HepG2 (cell line): ENCODE data around the gene NCOA4. TPM values are rescaled to one million over a fixed set of nuclear protein-coding genes. Genes with fewer than 3 reads are reported as not detected.
"Not testable (repeated sequence)": the region's sequence is repeated elsewhere in the genome, so short reads cannot be mapped to it uniquely, and the experiment has no call there.

ENCODE experiments used
- ELF1 ChIP-seq: sonication (generic); formaldehyde crosslinking; IDR thresholded peaks from 2 replicates; pipeline ENCODE4 v1.4.0; 2020; ENCODE audit warnings: missing genetic modification reagents
- GABPA ChIP-seq, 2 experiments: IDR thresholded peaks; 2 replicates each; pipeline ENCODE4 v1.6.1; 2011 to 2016; ENCODE audit warnings: low read depth in 2 of 2, low read length in 1 of 2, missing biosample characterization in 1 of 2, missing genetic modification characterization in 1 of 2
- GATAD2A ChIP-seq: IDR thresholded peaks from 2 replicates; pipeline ENCODE4 v1.6.1; 2016
- GFI1 ChIP-seq: sonication (generic); formaldehyde crosslinking; IDR thresholded peaks from 2 replicates; pipeline ENCODE4 v1.5.0; 2020; ENCODE audit warnings: missing genetic modification reagents, mild to moderate bottlenecking, borderline replicate concordance
- HOXA9 ChIP-seq: sonication (generic); formaldehyde crosslinking; IDR thresholded peaks from 2 replicates; pipeline ENCODE4 v1.8.1; 2022; ENCODE audit warnings: missing genetic modification reagents, mild to moderate bottlenecking, moderate library complexity, borderline replicate concordance
- KAT8 ChIP-seq: IDR thresholded peaks from 2 replicates; pipeline ENCODE4 v1.6.1; 2016; ENCODE audit warnings: missing genetic modification reagents, missing compliant biosample characterization
- MXD4 ChIP-seq: IDR thresholded peaks from 2 replicates; pipeline ENCODE4 v1.6.1; 2016; ENCODE audit warnings: mild to moderate bottlenecking, missing biosample characterization, missing genetic modification reagents
- RXRB ChIP-seq: IDR thresholded peaks from 2 replicates; pipeline ENCODE4 v1.6.1; 2016; ENCODE audit warnings: borderline replicate concordance, missing genetic modification reagents, missing compliant biosample characterization
- SMAD1 ChIP-seq: sonication (generic); formaldehyde crosslinking; IDR thresholded peaks from 2 replicates; pipeline ENCODE4 v1.4.0; 2020; ENCODE audit warnings: missing genetic modification reagents, low read depth, mild to moderate bottlenecking, borderline replicate concordance
- SP4 ChIP-seq: sonication (generic); formaldehyde crosslinking; IDR thresholded peaks from 2 replicates; pipeline ENCODE4 v1.8.1; 2023; ENCODE audit warnings: mild to moderate bottlenecking, missing genetic modification reagents
- ZNF441 ChIP-seq: sonication (generic); formaldehyde crosslinking; IDR thresholded peaks from 2 replicates; pipeline ENCODE4 v1.7.0; 2021; ENCODE audit warnings: missing genetic modification reagents, borderline replicate concordance
- ZNF543 ChIP-seq: sonication (generic); formaldehyde crosslinking; IDR thresholded peaks from 2 replicates; pipeline ENCODE4 v1.4.0; 2020; ENCODE audit warnings: mild to moderate bottlenecking, missing genetic modification reagents
- ZNF607 ChIP-seq: sonication (generic); formaldehyde crosslinking; IDR thresholded peaks from 2 replicates; pipeline ENCODE4 v1.5.1; 2020; ENCODE audit warnings: missing genetic modification reagents, mild to moderate bottlenecking, borderline replicate concordance
- ZNF616 ChIP-seq: sonication (generic); formaldehyde crosslinking; IDR thresholded peaks from 2 replicates; pipeline ENCODE4 v1.5.0; 2020; ENCODE audit warnings: low read depth, mild to moderate bottlenecking, missing genetic modification reagents
- polyA plus RNA-seq, 8 experiments: library from polyadenylated mRNA; depleted of rRNA in 3 of 8; stranded (reverse) in 7 of 8; unstranded in 1 of 8; fragments of >200 nt; fragmentation: Illumina TruSeq in 4 of 8; extraction: Trizol in 4 of 8; gene quantifications; 2 replicates each; pipeline versions ENCODE4 v1.2.1 to v1.2.3, GENCODE V29; 2011 to 2016; ENCODE audit warnings: low read depth in 4 of 8, missing spikeins in 1 of 8, mixed read lengths in 1 of 8; ENCODE audit not compliant: insufficient read depth in 1 of 8
- total RNA-seq, 5 experiments: library from RNA; depleted of rRNA; stranded (reverse); fragments of >200 nt; fragmentation: Illumina TruSeq; extraction: Trizol; gene quantifications; 2 replicates each; pipeline ENCODE4 v1.2.3, GENCODE V29; 2016; ENCODE audit warnings: low read depth in 1 of 5
- TF ChIP-seq, protein P1 (sequence below): sonication (generic); formaldehyde crosslinking; IDR thresholded peaks from 2 replicates; pipeline ENCODE4 v1.4.0; 2020; ENCODE audit warnings: missing genetic modification reagents, borderline replicate concordance
- TF ChIP-seq, protein P2 (sequence below): sonication (generic); formaldehyde crosslinking; IDR thresholded peaks from 2 replicates; pipeline ENCODE4 v1.4.0; 2020; ENCODE audit warnings: missing genetic modification reagents
- TF ChIP-seq, protein P3 (sequence below): IDR thresholded peaks from 2 replicates; pipeline ENCODE4 v1.6.1; 2016; ENCODE audit warnings: missing compliant biosample characterization, missing genetic modification reagents, borderline replicate concordance
- TF ChIP-seq, protein P4 (sequence below), 2 experiments: sonication (generic) in 1 of 2; formaldehyde crosslinking in 1 of 2; IDR thresholded peaks; 2 replicates each; pipeline versions ENCODE4 v1.4.0 to v1.6.1; 2016 to 2020; ENCODE audit warnings: borderline replicate concordance in 1 of 2, low read depth in 1 of 2, mild to moderate bottlenecking in 1 of 2, missing genetic modification reagents in 1 of 2

The NCOA4 gene
- total and polyA plus RNA-seq, 2 of the 13 experiments (the other 11 are each of a cell fraction or from before 2014, with no cell fraction given) = 306 to 400 TPM

DNA sequence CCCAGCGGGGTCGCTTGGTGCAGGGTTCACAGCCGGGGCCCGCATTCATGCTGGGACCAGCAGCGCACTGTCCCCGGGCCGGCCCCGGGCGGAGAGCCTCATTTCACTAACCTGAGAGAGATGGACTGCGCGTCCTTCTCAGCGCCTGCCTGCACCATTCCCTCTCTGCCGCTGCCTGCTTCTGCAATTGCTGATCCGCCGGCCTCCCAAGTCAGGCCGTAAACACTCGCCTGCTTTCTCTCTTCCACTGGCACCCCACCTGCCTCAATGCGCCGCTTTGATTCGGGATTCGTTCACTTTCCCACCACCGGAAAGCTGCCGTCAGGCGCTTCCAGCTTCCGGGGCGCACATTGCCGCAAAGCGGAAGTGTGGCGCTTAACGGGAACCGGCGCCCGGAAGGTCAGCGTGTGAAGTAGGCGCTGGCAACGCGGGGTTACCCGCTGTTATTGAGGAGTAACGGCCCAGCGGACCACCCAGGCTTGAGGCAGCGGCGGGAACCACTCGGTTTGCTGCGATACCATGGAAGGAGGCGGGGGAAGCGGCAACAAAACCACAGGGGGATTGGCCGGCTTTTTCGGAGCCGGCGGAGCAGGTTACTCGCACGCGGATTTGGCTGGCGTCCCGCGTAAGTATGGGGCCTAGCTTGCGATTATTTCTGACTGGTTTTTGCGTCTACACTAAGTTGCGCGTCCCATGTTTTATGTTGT is 58.2 kb downstream of the NCOA4 start, which contains the start of gene TIMM23 (continued):
- TF ChIP-seq MXD4 (CRISPR knock-in tag) (peak; percentile 74; the same call in 1 of the 2 replicates), GATAD2A (CRISPR knock-in tag) (0 out of 2 replicates have a peak, but pooled peaks have one; percentile 35), SMAD1 (CRISPR knock-in tag) (0 out of 2 replicates have a peak, but pooled peaks have one; percentile 43), GFI1 (CRISPR knock-in tag) (peak; percentile 63; the same call in 1 of the 2 replicates), SP4 (peak; percentile 47; the same call in 1 of the 2 replicates), ZNF441 (peak; percentile 29; the same call in 1 of the 2 replicates), ZNF607 (CRISPR knock-in tag) (peak; percentile 28; the same call in 1 of the 2 replicates), ZNF616 (CRISPR knock-in tag) (0 out of 2 replicates have a peak, but pooled peaks have one; percentile 41), ELF1 (CRISPR knock-in tag) (peak; percentile 92), GABPA (IDR thresholded peaks at IDR 0.05; ENCODE audit: low read depth, low read length) (peak; percentile 75), GABPA (CRISPR knock-in tag; IDR thresholded peaks at IDR 0.05; ENCODE audit: low read depth) (peak; percentile 95), ZNF543 (peak; percentile 41; the same call in 1 of the 2 replicates), HOXA9 (CRISPR knock-in tag) (0 out of 2 replicates have a peak, but pooled peaks have one; percentile 49), RXRB (CRISPR knock-in tag) (peak; percentile 47; the same call in 1 of the 2 replicates), KAT8 (CRISPR knock-in tag) (peak; percentile 97)
- TF ChIP-seq, protein P1, sequence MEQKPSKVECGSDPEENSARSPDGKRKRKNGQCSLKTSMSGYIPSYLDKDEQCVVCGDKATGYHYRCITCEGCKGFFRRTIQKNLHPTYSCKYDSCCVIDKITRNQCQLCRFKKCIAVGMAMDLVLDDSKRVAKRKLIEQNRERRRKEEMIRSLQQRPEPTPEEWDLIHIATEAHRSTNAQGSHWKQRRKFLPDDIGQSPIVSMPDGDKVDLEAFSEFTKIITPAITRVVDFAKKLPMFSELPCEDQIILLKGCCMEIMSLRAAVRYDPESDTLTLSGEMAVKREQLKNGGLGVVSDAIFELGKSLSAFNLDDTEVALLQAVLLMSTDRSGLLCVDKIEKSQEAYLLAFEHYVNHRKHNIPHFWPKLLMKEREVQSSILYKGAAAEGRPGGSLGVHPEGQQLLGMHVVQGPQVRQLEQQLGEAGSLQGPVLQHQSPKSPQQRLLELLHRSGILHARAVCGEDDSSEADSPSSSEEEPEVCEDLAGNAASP = peak; percentile 62
- TF ChIP-seq, protein P2, sequence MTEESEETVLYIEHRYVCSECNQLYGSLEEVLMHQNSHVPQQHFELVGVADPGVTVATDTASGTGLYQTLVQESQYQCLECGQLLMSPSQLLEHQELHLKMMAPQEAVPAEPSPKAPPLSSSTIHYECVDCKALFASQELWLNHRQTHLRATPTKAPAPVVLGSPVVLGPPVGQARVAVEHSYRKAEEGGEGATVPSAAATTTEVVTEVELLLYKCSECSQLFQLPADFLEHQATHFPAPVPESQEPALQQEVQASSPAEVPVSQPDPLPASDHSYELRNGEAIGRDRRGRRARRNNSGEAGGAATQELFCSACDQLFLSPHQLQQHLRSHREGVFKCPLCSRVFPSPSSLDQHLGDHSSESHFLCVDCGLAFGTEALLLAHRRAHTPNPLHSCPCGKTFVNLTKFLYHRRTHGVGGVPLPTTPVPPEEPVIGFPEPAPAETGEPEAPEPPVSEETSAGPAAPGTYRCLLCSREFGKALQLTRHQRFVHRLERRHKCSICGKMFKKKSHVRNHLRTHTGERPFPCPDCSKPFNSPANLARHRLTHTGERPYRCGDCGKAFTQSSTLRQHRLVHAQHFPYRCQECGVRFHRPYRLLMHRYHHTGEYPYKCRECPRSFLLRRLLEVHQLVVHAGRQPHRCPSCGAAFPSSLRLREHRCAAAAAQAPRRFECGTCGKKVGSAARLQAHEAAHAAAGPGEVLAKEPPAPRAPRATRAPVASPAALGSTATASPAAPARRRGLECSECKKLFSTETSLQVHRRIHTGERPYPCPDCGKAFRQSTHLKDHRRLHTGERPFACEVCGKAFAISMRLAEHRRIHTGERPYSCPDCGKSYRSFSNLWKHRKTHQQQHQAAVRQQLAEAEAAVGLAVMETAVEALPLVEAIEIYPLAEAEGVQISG (CRISPR knock-in tag) = peak; percentile 92
- TF ChIP-seq, protein P3, sequence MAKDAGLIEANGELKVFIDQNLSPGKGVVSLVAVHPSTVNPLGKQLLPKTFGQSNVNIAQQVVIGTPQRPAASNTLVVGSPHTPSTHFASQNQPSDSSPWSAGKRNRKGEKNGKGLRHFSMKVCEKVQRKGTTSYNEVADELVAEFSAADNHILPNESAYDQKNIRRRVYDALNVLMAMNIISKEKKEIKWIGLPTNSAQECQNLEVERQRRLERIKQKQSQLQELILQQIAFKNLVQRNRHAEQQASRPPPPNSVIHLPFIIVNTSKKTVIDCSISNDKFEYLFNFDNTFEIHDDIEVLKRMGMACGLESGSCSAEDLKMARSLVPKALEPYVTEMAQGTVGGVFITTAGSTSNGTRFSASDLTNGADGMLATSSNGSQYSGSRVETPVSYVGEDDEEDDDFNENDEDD (CRISPR knock-in tag) = peak; percentile 95
- TF ChIP-seq, protein P4, sequence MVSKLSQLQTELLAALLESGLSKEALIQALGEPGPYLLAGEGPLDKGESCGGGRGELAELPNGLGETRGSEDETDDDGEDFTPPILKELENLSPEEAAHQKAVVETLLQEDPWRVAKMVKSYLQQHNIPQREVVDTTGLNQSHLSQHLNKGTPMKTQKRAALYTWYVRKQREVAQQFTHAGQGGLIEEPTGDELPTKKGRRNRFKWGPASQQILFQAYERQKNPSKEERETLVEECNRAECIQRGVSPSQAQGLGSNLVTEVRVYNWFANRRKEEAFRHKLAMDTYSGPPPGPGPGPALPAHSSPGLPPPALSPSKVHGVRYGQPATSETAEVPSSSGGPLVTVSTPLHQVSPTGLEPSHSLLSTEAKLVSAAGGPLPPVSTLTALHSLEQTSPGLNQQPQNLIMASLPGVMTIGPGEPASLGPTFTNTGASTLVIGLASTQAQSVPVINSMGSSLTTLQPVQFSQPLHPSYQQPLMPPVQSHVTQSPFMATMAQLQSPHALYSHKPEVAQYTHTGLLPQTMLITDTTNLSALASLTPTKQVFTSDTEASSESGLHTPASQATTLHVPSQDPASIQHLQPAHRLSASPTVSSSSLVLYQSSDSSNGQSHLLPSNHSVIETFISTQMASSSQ (IDR thresholded peaks at IDR 0.05; ENCODE audit: low read depth) = not testable (repeated sequence)
- TF ChIP-seq, protein P4 (CRISPR knock-in tag; IDR thresholded peaks at IDR 0.05; ENCODE audit: borderline replicate concordance) = peak; percentile 19; the same call in 1 of the 2 replicates
